M059J (cell line): ENCODE measurements around the gene SPATS2. TPM values are rescaled to one million over a fixed set of nuclear protein-coding genes. Genes with fewer than 3 reads are reported as not detected.
"Not testable (repeated sequence)": the region's sequence is repeated elsewhere in the genome, so short reads cannot be mapped to it uniquely, and the experiment has no call there.

Experiments
- DNase-seq: peaks from one replicate; pipeline ENCODE4 v3.0.0-alpha.2; 2012; ENCODE audit warnings: low read depth
- total RNA-seq: library from RNA; depleted of rRNA; stranded (reverse); fragments of >200 nt; shearing (Covaris generic); gene quantifications from 2 replicates; pipeline ENCODE4 v1.2.3, GENCODE V29; 2014

The SPATS2 gene
- total RNA-seq, 1 experiment from 2014 or later = 29.9 TPM

- DNase-seq = no peak
Observed at GRCh38 chr12:49462083-49462744, 95.0 kb downstream of the SPATS2 start.

- DNase-seq = no peak
Observed at GRCh38 chr12:49465132-49465531, 97.9 kb downstream of the SPATS2 start.

- DNase-seq = no peak
Observed at GRCh38 chr12:49470986-49471385, 103.7 kb downstream of the SPATS2 start.

GRCh38 chr12:49471557-49471956 lies 104.3 kb downstream of the SPATS2 start:
- DNase-seq = no peak

GRCh38 chr12:49476091-49476490 lies 108.8 kb downstream of the SPATS2 start:
- DNase-seq = no peak

GRCh38 chr12:49478949-49479664 lies 111.8 kb downstream of the SPATS2 start:
- DNase-seq = no peak

- peak; percentile 34 for DNase-seq
Observed at GRCh38 chr12:49482095-49483051, 115.1 kb downstream of the SPATS2 start.

- DNase-seq = no peak
Observed at GRCh38 chr12:49483619-49484018, 116.4 kb downstream of the SPATS2 start.

GRCh38 chr12:49487605-49488004 lies 120.3 kb downstream of the SPATS2 start:
- DNase-seq = peak; percentile 83

- DNase-seq = no peak
Observed at GRCh38 chr12:49489154-49489553, 121.9 kb downstream of the SPATS2 start.

GRCh38 chr12:49489720-49490119 lies 122.5 kb downstream of the SPATS2 start:
- DNase-seq = peak; percentile 92

- no peak for DNase-seq
Observed at GRCh38 chr12:49491823-49492222, 124.6 kb downstream of the SPATS2 start.

GRCh38 chr12:49493900-49494299 lies 126.6 kb downstream of the SPATS2 start:
- no peak for DNase-seq

- no peak for DNase-seq
Observed at GRCh38 chr12:49496417-49497360, 129.4 kb downstream of the SPATS2 start.

GRCh38 chr12:49501895-49502294 lies 134.6 kb downstream of the SPATS2 start:
- DNase-seq = no peak

GRCh38 chr12:49502590-49502989 lies 135.3 kb downstream of the SPATS2 start:
- DNase-seq = no peak

GRCh38 chr12:49503674-49504180 lies 136.5 kb downstream of the SPATS2 start:
- DNase-seq = peak; percentile 61

- no peak for DNase-seq
Observed at GRCh38 chr12:49505672-49506071, 138.4 kb downstream of the SPATS2 start.

- DNase-seq = peak; percentile 93
Observed at GRCh38 chr12:49507139-49507538, 139.9 kb downstream of the SPATS2 start.

GRCh38 chr12:49509681-49510080 lies 142.4 kb downstream of the SPATS2 start:
- not testable (repeated sequence) for DNase-seq

GRCh38 chr12:49511410-49511809 lies 144.1 kb downstream of the SPATS2 start:
- no peak for DNase-seq
